Hippocampal formation (tissue), 2 donors: ENCODE results near the gene IFT122.

Source experiments
- DNase-seq, 2 donors: peaks; one replicate each; lab custom pipeline; 2025; lab: John Stamatoyannopoulos, UW

Gene IFT122

DNA sequence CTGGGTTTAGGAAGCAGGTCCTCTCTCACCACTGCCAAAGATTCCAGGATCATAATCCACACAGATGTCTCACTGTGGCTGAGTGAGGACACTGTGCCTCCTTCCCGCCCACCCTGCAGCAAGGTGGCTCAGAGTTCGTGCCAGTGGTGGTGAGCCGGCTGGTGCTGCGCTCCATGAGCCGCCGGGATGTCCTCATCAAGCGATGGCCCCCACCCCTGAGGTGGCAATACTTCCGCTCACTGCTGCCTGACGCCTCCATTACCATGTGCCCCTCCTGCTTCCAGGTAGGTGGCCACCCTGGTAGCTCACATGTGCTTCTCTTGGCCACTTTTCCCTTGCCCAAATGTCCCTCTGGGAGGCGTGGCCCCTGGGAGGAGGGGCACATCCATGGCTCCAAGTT is 79.4 kb downstream of the IFT122 start:
- DNase-seq = no peak

DNA sequence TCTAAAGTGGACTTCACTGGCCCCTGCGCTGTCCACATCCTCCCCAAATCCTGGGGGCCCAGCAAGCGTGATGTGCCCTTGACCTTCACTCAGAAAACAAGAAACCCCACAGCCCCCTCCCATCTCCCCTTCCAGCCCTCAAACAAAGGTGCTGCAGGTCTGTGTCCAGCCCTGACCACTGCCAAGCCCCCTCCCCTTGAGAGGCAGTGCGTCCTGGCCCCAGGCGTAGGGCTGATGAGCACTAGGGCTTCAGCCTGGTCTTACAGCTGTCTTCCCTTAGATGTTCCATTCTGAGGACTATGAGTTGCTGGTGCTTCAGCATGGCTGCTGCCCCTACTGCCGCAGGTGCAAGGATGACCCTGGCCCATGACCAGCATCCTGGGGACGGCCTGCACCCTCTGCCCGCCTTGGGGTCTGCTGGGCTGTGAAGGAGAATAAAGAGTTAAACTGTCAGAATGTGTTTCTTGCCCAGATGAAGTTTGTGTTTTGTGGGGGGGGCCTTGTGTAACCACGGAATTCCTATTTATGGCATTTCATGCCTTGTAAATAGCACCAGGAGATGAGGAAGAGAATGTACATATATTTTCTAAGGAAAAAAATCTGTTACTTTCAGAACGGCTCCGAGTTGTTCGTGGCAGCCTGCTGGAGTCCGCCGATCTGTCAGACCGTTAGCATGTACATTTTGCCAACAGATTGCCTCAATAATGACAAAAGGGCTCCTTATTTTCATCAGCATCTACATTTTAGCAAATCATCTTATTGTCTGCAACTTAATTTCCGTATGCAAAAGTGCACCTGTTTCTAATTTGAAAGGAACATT is 80.1 kb downstream of the IFT122 start:
- DNase-seq = no peak

DNA sequence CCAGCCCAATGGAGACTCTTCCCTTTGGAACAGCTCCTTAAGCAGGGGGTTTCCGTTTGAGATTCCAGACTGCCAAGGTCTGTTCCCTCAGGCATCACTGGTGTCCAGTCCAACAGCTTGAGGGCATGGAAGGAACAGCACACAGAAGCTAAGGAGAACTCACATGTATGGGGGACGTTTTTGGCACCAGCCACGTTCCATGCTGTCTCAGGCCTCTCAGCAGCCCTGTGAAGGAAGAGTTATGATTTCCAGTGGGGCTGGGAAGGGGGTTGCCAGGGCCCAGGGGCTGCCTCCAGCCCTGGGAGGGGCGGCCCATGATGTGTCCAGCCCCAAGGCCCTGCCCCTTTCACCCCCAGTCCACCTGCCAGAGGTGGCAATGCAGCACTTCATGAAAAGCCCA is 80.9 kb downstream of the IFT122 start:
- DNase-seq = no peak

DNA sequence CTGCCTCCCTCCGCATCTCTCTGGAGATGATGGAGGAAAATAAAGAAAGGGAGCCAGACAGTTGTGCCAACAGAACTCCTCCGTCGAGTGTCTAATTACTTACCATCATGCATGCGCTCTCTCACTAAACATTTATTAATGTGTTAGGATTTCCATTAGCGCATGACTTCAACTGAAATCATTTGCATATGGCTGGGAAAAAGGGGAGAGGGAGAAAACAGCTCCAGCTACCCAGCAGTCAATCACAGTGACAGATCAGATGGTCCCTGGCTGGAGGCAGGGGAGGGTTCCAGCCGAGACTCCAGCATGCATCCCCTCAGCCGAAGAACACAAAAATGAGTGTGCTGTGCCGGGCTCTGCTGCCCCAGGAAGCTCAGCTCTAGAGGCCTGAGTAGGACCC is 81.6 kb downstream of the IFT122 start:
- DNase-seq = no peak

DNA sequence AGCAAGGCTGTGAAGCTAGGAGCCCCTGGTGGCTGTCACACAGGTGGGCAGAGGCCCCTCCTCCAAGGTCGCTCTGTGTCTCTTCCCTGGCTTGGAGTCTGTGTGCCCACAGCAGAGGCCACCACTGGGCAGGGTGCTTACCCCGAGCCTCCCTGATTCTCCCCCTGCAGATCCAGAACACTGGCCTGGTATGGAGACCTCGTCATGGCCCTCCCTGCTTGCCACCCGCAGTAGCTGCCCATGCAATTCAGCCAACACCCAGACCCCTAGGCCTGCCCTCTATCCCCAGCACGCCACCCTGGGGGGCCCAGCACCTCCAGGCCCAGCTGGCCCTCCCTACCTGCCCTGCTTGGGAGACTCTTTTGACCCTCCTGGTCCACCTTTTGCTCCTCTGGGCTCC is 82.9 kb downstream of the IFT122 start:
- no peak for DNase-seq

DNA sequence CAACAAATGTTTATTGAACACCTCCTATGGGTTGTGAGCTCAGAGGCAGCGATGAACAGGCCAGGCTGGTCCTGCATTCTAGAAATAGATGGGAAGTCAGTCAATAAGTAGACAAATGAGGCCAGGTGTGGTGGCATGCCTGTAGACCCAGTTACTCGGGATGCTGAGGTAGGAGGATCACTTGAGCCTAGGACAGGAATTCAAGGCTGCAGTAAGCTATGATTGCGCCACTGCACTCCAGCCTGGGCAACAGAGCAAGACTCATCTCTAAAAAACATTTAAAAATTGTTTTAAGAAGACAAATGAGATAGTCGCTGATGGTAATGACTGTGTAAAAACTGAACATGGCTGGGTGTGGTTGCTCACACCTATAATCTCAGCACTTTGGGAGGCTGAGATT is 84.1 kb downstream of the IFT122 start:
- no peak for DNase-seq

DNA sequence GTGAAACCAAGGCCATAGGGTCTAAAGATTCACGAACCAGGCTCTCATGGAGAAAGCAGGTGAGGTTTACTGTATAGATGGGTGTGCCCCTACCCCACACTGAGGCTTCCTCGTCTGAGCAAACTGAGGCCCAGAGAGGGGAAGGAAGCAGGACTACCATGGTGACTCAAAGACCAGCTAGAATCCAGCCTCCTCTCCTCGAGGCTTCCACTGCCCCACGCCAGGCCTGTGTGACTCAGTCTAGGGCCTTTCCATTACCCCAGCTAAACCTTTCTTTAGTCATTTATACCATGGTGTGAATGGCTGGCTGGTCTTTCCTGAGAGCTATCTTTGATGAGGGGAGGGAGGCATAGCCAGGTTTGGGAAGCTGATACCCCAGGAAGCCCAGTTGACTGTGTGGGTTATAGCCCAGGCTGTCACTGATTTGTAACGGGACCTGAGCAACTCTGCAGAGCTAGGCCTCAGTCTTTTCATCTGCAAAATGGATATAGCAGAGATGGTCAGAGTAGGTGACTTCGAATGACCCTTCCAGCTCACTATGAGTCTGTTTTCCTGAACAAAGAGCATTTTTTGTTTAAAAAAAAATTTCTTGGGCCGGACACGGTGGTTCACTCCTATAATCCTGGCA is 85.4 kb downstream of the IFT122 start:
- DNase-seq = no peak

DNA sequence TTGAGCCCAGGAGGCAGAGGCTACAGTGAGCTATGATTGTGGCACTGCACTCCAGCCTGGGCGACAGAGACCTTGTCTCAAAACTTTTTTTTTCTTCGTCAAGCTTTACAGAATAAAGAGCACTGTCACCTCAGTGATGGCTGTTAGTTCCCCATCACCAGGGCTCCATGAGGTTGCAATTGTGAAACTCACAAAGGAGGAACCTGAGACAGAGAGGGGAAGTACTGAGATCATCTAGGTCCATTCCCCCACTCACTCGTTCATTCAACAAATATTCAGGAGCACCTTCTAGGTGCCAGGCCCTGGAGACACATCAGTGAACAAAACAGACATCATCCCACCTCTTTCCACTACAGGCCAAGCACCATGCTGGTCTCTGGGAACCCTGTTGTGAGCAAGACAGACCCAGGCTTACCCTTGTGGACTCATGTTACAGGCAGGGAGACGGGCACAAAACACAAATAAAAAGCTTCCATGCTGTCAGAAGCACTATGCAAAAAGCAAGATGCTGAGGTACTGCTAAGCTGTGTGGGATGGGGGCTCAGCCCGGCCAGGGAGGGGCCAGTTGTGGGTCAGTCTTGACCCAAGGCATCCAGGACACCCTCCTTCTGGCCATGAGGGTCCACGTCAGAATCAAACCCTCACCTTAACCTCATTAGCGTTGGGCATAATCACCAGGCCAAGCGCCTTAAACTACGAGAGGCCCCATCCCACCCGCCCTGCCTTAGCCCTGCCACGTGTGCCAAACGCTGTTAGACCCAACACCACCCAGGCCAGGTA is 86.3 kb downstream of the IFT122 start:
- no peak for DNase-seq

DNA sequence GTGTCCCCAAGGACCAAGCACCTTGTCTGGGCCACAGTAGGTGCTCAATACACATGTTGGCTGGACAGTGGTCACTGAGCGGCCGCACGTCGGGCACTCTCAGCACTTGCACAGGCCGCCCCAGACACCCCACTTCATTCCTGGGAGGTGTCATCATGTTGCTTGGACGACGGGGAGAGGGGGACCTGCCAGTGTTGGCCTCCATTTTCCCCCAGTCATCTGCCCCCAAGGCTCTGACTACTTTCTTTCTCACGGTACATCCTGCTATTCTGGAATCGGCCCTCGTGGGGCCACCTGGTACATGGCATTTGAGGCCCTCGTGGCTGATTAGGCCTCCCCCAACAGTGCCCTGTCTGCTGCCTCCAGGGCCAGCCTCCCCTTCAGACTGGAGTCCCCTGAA is 87.2 kb downstream of the IFT122 start:
- no peak for DNase-seq

DNA sequence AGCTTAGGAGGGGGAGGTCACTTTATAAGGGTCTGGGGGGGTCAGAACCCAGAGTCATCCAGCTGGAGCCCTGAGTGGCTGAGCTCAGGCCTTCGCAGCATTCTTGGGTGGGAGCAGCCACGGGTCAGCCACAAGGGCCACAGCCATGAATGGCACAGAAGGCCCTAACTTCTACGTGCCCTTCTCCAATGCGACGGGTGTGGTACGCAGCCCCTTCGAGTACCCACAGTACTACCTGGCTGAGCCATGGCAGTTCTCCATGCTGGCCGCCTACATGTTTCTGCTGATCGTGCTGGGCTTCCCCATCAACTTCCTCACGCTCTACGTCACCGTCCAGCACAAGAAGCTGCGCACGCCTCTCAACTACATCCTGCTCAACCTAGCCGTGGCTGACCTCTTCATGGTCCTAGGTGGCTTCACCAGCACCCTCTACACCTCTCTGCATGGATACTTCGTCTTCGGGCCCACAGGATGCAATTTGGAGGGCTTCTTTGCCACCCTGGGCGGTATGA is 88.6 kb downstream of the IFT122 start, which contains the start of gene RHO:
RHO (plus strand) TSS at position 51 of the 512 bp plus-strand sequence; CDS start at position 146, 95 bp downstream.
- DNase-seq = no peak

DNA sequence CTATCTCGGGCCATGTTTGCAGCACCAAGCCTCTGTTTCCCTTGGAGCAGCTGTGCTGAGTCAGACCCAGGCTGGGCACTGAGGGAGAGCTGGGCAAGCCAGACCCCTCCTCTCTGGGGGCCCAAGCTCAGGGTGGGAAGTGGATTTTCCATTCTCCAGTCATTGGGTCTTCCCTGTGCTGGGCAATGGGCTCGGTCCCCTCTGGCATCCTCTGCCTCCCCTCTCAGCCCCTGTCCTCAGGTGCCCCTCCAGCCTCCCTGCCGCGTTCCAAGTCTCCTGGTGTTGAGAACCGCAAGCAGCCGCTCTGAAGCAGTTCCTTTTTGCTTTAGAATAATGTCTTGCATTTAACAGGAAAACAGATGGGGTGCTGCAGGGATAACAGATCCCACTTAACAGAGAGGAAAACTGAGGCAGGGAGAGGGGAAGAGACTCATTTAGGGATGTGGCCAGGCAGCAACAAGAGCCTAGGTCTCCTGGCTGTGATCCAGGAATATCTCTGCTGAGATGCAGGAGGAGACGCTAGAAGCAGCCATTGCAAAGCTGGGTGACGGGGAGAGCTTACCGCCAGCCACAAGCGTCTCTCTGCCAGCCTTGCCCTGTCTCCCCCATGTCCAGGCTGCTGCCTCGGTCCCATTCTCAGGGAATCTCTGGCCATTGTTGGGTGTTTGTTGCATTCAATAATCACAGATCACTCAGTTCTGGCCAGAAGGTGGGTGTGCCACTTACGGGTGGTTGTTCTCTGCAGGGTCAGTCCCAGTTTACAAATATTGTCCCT is 89.6 kb downstream of the IFT122 start:
- DNase-seq = no peak

DNA sequence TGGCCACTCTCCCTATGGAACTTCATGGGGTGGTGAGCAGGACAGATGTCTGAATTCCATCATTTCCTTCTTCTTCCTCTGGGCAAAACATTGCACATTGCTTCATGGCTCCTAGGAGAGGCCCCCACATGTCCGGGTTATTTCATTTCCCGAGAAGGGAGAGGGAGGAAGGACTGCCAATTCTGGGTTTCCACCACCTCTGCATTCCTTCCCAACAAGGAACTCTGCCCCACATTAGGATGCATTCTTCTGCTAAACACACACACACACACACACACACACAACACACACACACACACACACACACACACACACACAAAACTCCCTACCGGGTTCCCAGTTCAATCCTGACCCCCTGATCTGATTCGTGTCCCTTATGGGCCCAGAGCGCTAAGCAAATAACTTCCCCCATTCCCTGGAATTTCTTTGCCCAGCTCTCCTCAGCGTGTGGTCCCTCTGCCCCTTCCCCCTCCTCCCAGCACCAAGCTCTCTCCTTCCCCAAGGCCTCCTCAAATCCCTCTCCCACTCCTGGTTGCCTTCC is 90.3 kb downstream of the IFT122 start:
- no peak for DNase-seq

DNA sequence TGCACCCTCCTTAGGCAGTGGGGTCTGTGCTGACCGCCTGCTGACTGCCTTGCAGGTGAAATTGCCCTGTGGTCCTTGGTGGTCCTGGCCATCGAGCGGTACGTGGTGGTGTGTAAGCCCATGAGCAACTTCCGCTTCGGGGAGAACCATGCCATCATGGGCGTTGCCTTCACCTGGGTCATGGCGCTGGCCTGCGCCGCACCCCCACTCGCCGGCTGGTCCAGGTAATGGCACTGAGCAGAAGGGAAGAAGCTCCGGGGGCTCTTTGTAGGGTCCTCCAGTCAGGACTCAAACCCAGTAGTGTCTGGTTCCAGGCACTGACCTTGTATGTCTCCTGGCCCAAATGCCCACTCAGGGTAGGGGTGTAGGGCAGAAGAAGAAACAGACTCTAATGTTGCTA is 90.8 kb downstream of the IFT122 start:
- DNase-seq = no peak

DNA sequence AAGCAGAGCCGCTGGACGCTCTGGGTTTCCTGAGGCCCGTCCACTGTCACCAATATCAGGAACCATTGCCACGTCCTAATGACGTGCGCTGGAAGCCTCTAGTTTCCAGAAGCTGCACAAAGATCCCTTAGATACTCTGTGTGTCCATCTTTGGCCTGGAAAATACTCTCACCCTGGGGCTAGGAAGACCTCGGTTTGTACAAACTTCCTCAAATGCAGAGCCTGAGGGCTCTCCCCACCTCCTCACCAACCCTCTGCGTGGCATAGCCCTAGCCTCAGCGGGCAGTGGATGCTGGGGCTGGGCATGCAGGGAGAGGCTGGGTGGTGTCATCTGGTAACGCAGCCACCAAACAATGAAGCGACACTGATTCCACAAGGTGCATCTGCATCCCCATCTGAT is 91.7 kb downstream of the IFT122 start:
- DNase-seq = no peak

DNA sequence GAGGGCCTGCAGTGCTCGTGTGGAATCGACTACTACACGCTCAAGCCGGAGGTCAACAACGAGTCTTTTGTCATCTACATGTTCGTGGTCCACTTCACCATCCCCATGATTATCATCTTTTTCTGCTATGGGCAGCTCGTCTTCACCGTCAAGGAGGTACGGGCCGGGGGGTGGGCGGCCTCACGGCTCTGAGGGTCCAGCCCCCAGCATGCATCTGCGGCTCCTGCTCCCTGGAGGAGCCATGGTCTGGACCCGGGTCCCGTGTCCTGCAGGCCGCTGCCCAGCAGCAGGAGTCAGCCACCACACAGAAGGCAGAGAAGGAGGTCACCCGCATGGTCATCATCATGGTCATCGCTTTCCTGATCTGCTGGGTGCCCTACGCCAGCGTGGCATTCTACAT is 92.2 kb downstream of the IFT122 start:
- DNase-seq = no peak

DNA sequence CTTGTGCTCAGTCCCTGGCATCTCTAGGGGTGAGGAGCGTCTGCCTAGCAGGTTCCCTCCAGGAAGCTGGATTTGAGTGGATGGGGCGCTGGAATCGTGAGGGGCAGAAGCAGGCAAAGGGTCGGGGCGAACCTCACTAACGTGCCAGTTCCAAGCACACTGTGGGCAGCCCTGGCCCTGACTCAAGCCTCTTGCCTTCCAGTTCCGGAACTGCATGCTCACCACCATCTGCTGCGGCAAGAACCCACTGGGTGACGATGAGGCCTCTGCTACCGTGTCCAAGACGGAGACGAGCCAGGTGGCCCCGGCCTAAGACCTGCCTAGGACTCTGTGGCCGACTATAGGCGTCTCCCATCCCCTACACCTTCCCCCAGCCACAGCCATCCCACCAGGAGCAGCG is 93.4 kb downstream of the IFT122 start:
- no peak for DNase-seq

DNA sequence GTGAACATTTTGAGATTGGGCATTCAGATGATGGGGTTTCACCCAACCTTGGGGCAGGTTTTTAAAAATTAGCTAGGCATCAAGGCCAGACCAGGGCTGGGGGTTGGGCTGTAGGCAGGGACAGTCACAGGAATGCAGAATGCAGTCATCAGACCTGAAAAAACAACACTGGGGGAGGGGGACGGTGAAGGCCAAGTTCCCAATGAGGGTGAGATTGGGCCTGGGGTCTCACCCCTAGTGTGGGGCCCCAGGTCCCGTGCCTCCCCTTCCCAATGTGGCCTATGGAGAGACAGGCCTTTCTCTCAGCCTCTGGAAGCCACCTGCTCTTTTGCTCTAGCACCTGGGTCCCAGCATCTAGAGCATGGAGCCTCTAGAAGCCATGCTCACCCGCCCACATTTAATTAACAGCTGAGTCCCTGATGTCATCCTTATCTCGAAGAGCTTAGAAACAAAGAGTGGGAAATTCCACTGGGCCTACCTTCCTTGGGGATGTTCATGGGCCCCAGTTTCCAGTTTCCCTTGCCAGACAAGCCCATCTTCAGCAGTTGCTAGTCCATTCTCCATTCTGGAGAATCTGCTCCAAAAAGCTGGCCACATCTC is 94.5 kb downstream of the IFT122 start:
- no peak for DNase-seq

DNA sequence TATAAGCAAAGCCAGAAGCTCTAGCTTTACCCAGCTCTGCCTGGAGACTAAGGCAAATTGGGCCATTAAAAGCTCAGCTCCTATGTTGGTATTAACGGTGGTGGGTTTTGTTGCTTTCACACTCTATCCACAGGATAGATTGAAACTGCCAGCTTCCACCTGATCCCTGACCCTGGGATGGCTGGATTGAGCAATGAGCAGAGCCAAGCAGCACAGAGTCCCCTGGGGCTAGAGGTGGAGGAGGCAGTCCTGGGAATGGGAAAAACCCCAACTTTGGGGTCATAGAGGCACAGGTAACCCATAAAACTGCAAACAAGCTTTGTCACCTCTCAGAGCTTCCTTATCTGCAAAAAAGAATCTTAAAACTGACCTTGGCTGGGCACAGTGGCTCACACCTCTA is 95.1 kb downstream of the IFT122 start:
- DNase-seq = no peak

DNA sequence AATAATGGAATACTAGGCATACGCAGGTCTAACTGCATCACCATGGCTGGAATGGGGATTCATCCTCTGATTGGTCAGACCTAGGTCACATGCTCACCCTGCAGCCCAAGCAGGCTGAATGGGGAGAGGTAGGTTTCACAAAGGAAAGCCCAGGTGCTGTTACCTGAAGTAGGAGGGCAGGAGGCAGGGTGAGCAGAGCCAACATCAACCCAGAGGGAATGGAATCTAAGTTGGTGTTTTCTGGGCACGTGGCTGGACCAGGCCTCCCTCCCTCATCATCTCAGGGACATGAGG is 96.3 kb downstream of the IFT122 start:
- DNase-seq = no peak

DNA sequence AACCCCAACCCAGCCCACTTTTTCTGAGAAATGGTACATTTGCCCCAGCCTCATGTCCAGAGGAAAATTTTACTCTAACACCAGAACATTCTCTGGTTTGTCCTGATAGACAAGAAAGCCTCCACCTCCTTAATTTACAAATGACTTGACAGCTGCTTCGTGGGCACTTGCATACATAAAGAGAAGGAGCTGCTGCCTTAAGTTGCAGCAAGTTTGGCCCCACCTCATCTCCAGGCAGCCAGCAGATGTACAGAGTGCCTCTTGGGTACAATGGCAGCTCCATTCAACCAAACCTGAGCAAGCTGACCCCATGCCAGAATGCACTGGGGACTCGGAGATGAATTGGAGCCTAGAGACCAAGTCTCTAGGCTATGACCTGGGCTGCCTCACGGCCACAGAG is 96.8 kb downstream of the IFT122 start:
- DNase-seq = no peak

DNA sequence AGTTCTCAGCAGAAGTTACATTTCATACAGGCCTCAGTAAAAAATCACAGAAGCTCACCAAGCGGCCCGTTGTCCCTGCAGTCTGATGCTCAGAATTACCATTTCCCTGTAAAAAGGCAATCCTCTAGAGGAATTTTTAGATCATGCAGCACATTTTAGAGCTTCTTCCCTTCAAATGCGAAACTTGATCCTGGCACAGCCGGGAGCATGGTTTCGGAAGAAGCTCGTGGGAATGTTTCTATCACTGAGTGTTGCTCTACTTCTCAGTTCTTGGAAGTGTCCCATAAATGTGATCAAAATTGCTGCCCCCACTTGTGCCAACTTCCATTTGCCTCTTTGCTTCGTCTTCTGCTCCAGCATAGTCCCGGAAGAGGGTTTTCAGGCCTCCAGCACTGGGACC is 99.2 kb downstream of the IFT122 start:
- no peak for DNase-seq
